Panc1 (cell line): ENCODE measurements around the gene PPARG. TPM values are rescaled to one million over a fixed set of nuclear protein-coding genes. Genes with fewer than 3 reads are reported as not detected.
A peak's percentile ranks its signal among the peaks of the same experiment; 100 is the strongest.

Experiments
- ATAC-seq: fragments of 200-7000 bp; cut with Tn5 transposase; 2 replicates; pipeline ENCODE4 v1.9.1; 2020; ENCODE audit warnings: mild to moderate bottlenecking, moderate library complexity
- BruUV-seq: library from RNA; stranded (reverse); fragments of 400-500 nt; replicated peaks from 2 replicates; lab custom pipeline; 2021; lab: Mats Ljungman, UMichigan
- CTCF ChIA-PET: fragments of 300-600 bp; sonication (Branson Sonifier 250); formaldehyde crosslinking; loops from one replicate; lab custom pipeline; 2022; ENCODE audit warnings: antibody characterized with exemption; lab: Charles Lee
- POLR2A ChIA-PET: fragments of 300-600 bp; sonication (Branson Sonifier 250); formaldehyde crosslinking; loops from one replicate; lab custom pipeline; 2022; ENCODE audit warnings: antibody characterized with exemption; lab: Charles Lee
- DNase-seq: peaks from one replicate; pipeline ENCODE4 v3.0.0-alpha.2; 2010; ENCODE audit warnings: low read depth, low spot score
- H3K27ac ChIP-seq: 2 replicates; pipeline ENCODE4 v1.5.1; 2011; ENCODE audit warnings: mild to moderate bottlenecking, low read length, inconsistent platforms
- H3K27me3 ChIP-seq: fragments of 200-500 bp; sonication (Bioruptor generic); 2 replicates; pipeline ENCODE4 v1.6.0; 2014; ENCODE audit warnings: low read length, inconsistent platforms; ENCODE audit not compliant: control insufficient read depth, insufficient read depth
- H3K36me3 ChIP-seq: fragments of 200-500 bp; sonication (Bioruptor generic); 2 replicates; pipeline ENCODE4 v1.5.1; 2014; ENCODE audit warnings: inconsistent platforms, mild to moderate bottlenecking, low read length, moderate library complexity; ENCODE audit not compliant: control insufficient read depth, insufficient read depth
- H3K4me1 ChIP-seq: 2 replicates; pipeline ENCODE4 v1.5.1; 2011; ENCODE audit warnings: inconsistent platforms, mild to moderate bottlenecking, low read length, moderate library complexity; ENCODE audit not compliant: control insufficient read depth, insufficient read depth
- H3K4me3 ChIP-seq, 2 experiments: 2 replicates each; pipeline ENCODE4 v1.5.1; 2011 to 2012; ENCODE audit warnings: low read depth in 2 of 2, low read length in 2 of 2, mild to moderate bottlenecking in 2 of 2, inconsistent platforms in 1 of 2, moderate library complexity in 1 of 2
- H3K9me3 ChIP-seq: fragments of 200-500 bp; sonication (Bioruptor generic); 2 replicates; pipeline ENCODE4 v1.5.1; 2014; ENCODE audit warnings: low read depth, mild to moderate bottlenecking, inconsistent platforms, low read length, moderate library complexity; ENCODE audit not compliant: control insufficient read depth, insufficient read depth
- CTCF ChIP-seq: fragments of 450-650 bp; IDR thresholded peaks from 2 replicates; pipeline ENCODE4 v1.5.1; 2017; ENCODE audit warnings: mild to moderate bottlenecking
- POLR2AphosphoS5 ChIP-seq: IDR thresholded peaks from 2 replicates; pipeline ENCODE4 v1.6.1; 2012; ENCODE audit warnings: mild to moderate bottlenecking, low read depth, low read length, moderate library complexity
- SIN3A ChIP-seq: IDR thresholded peaks from 2 replicates; pipeline ENCODE4 v1.6.1; 2012; ENCODE audit warnings: low read depth, mild to moderate bottlenecking, low read length, moderate library complexity, borderline replicate concordance; ENCODE audit not compliant: insufficient read depth
- TCF7L2 ChIP-seq: IDR thresholded peaks from 2 replicates; pipeline ENCODE4 v1.6.1; 2011; ENCODE audit warnings: mild to moderate bottlenecking, low read depth, low read length, inconsistent platforms
- in situ Hi-C: cut with HindIII; loops from 2 replicates; pipeline ENCODE4 v1.10.0; 2016; ENCODE audit warnings: low sequenced_read_pairs, low pct_unique_long_range_greater_than_20kb
- intact Hi-C: fragments of 100-400 bp; cut with micrococcal nuclease; formaldehyde crosslinking; loops from one replicate; pipeline ENCODE4 v1.10.0; 2022; ENCODE audit not compliant: unreplicated experiment
- total RNA-seq: library from RNA; stranded (reverse); gene quantifications from one replicate; pipeline ENCODE4 v1.2.1, GENCODE V29; 2021; ENCODE audit not compliant: unreplicated experiment
- TF ChIP-seq, protein P1 (sequence below), 2 experiments: IDR thresholded peaks; 2 replicates each; pipeline ENCODE4 v1.6.1; 2011 to 2012; ENCODE audit warnings: low read depth in 2 of 2, control low read depth in 1 of 2, low read length in 1 of 2, mild to moderate bottlenecking in 1 of 2, moderate library complexity in 1 of 2; ENCODE audit not compliant: insufficient read depth in 1 of 2

PPARG gene
- total RNA-seq, 1 experiment from 2014 or later, result 88.1 TPM

GRCh38 chr3:12467746-12468145 is 178.9 kb downstream of the PPARG start:
- Histone ChIP-seq H3K27ac (peak overlapping the region; percentile 69), H3K4me1 (peaks cover 11% of the 10 kb centered on the region)

DNA sequence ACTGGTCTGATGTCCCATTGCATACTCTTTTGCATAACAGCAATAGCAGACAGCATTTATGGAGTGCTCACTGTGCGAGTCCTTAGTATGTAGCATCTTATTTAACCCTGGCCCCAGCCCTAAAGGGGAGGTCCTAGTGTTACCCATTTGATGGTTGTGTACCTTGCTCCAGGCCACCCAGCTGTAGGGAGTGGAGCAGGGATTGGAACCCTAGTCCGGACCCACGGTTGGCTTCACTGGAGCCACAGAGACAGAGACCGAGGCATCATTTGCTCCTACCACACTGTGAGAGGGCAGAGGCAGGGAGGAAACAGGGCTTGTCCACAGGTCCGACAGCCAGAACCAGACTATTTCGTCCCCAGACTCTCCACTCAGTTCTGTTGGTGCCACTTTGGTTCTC is 179.4 kb downstream of the PPARG start:
- no TSS peak for BruUV-seq
- Histone ChIP-seq H3K36me3 (no peaks in the 10 kb centered on the region), H3K27me3 (no peaks in the 10 kb centered on the region), H3K4me1 (peaks cover 11% of the 10 kb centered on the region), H3K27ac (peak overlapping the region; percentile 69), H3K9me3 (no peaks in the 10 kb centered on the region), H3K4me3 (no peak overlapping the region)
- no peak for ATAC-seq
- CTCF ChIA-PET, result interaction anchor here (0.6 kb wide), 1 partner anchor 11 kb away, joined by 4 read pairs; no protein-coding TSS in a partner anchor
- POLR2A ChIA-PET, result no interaction called here
- in situ Hi-C loops (no loop called here), intact Hi-C loops (no loop called here)
- DNase-seq, result no peak
- TF ChIP-seq, protein P1, sequence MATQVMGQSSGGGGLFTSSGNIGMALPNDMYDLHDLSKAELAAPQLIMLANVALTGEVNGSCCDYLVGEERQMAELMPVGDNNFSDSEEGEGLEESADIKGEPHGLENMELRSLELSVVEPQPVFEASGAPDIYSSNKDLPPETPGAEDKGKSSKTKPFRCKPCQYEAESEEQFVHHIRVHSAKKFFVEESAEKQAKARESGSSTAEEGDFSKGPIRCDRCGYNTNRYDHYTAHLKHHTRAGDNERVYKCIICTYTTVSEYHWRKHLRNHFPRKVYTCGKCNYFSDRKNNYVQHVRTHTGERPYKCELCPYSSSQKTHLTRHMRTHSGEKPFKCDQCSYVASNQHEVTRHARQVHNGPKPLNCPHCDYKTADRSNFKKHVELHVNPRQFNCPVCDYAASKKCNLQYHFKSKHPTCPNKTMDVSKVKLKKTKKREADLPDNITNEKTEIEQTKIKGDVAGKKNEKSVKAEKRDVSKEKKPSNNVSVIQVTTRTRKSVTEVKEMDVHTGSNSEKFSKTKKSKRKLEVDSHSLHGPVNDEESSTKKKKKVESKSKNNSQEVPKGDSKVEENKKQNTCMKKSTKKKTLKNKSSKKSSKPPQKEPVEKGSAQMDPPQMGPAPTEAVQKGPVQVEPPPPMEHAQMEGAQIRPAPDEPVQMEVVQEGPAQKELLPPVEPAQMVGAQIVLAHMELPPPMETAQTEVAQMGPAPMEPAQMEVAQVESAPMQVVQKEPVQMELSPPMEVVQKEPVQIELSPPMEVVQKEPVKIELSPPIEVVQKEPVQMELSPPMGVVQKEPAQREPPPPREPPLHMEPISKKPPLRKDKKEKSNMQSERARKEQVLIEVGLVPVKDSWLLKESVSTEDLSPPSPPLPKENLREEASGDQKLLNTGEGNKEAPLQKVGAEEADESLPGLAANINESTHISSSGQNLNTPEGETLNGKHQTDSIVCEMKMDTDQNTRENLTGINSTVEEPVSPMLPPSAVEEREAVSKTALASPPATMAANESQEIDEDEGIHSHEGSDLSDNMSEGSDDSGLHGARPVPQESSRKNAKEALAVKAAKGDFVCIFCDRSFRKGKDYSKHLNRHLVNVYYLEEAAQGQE (IDR thresholded peaks at IDR 0.05; ENCODE audit: insufficient read depth in 1 of 2, low read depth in 2 of 2, low read length in 1 of 2), result no peak
- TF ChIP-seq SIN3A, result no peak
- TF ChIP-seq CTCF, result no peak
- no peak for TF ChIP-seq TCF7L2
- no peak for TF ChIP-seq POLR2AphosphoS5

More at GRCh38 chr3:12467746-12468145, 178.9 kb downstream of the PPARG start:
- ChIA-PET POLR2A (no interaction called here), CTCF (no interaction called here)
- in situ Hi-C loops (no loop called here), intact Hi-C loops (no loop called here)
- no peaks in the 10 kb centered on the region for H3K27me3 ChIP-seq
- BruUV-seq, result no TSS peak
- DNase-seq (no peak), ATAC-seq (no peak)
- H3K36me3 ChIP-seq, result no peaks in the 10 kb centered on the region
- H3K9me3 ChIP-seq, result no peaks in the 10 kb centered on the region
- no peak overlapping the region for H3K4me3 ChIP-seq
- TF ChIP-seq POLR2AphosphoS5, result no peak

DNA sequence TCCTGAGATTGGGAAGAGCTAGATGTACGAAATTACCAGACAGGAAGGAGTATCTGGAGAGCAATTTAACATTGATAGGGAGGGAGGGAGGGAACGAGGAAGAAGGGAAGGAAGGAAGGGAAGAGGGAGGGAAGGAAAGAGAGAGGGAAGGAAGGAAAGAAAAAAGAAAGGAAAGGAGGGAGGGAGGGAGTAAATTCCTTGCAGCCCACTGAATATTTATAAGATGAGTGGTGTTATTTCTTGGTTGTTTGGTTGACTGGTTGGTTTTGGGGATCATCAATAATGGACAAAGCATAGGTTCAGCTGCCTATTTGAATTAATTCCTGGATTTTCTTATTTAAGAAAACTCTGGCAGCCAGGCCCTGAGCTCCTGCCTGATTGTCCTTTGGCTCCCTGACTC is 179.9 kb downstream of the PPARG start:
- intact Hi-C loops, result no loop called here
- Histone ChIP-seq H3K36me3 (no peaks in the 10 kb centered on the region), H3K4me3 (no peak overlapping the region), H3K27ac (peak overlapping the region; percentile 69; the same call in 1 of the 2 replicates), H3K4me1 (peaks cover 11% of the 10 kb centered on the region), H3K9me3 (no peaks in the 10 kb centered on the region), H3K27me3 (no peaks in the 10 kb centered on the region)
- BruUV-seq, result no TSS peak
- ChIA-PET CTCF (interaction anchor here (0.6 kb wide), 1 partner anchor 11 kb away, joined by 4 read pairs; no protein-coding TSS in a partner anchor), POLR2A (no interaction called here)
- ATAC-seq (no peak), DNase-seq (no peak)
- in situ Hi-C loops, result no loop called here
- no peak for TF ChIP-seq CTCF
- no peak for TF ChIP-seq POLR2AphosphoS5
- TF ChIP-seq, protein P1 (IDR thresholded peaks at IDR 0.05; ENCODE audit: insufficient read depth in 1 of 2, low read depth in 2 of 2, low read length in 1 of 2), result no peak
- no peak for TF ChIP-seq TCF7L2
- no peak for TF ChIP-seq SIN3A
